Measurements from ENCODE around the gene OR14A2. TPM values are rescaled to one million over a fixed set of nuclear protein-coding genes. Genes with fewer than 3 reads are reported as not detected.
A peak's percentile ranks its signal among the peaks of the same experiment; 100 is the strongest.
"Not testable (repeated sequence)": the region's sequence is repeated elsewhere in the genome, so short reads cannot be mapped to it uniquely, and the experiment has no call there.

The OR14A2 gene
- not detected in 2 replicates for total RNA-seq (2014; rRNA removed; shearing (Covaris generic))

- DNase-seq (ENCODE audit: low spot score), result no peak
These were observed at the start of gene OR14A2 for GRCh38 chr1:247748041-247748440. Gene OR14A2, minus strand, starts transcription at chr1:247748141.

GRCh38 chr1:247797518-247797917, 49.6 kb upstream of the OR14A2 start:
- DNase-seq (ENCODE audit: low spot score), result no peak

- DNase-seq (ENCODE audit: low spot score), result no peak
These were observed 21.7 kb upstream of the OR14A2 start for GRCh38 chr1:247769603-247770002.

- DNase-seq (ENCODE audit: low spot score), result no peak
These were observed 12.5 kb upstream of the OR14A2 start, which contains the start of gene OR1C1 for GRCh38 chr1:247760456-247760855. Gene OR1C1, minus strand, starts transcription at chr1:247760556. Its CDS starts 2,150 bp downstream, at chr1:247758406.

- not testable (repeated sequence) for DNase-seq (ENCODE audit: low spot score)
These were observed 6.4 kb upstream of the OR14A2 start for GRCh38 chr1:247754311-247754710.

- no peak for DNase-seq (ENCODE audit: low spot score)
These were observed 1.9 kb upstream of the OR14A2 start for GRCh38 chr1:247749870-247750269.

- DNase-seq (ENCODE audit: low spot score), result no peak
These were observed 325 bp downstream of the OR14A2 start for GRCh38 chr1:247747616-247748015.

- no peak for DNase-seq (ENCODE audit: low spot score)
These were observed 1.5 kb downstream of the OR14A2 start for GRCh38 chr1:247746391-247746935.

- DNase-seq (ENCODE audit: low spot score), result not testable (repeated sequence)
These were observed 5.7 kb downstream of the OR14A2 start for GRCh38 chr1:247742215-247742760.

- no peak for DNase-seq (ENCODE audit: low spot score)
These were observed 6.2 kb downstream of the OR14A2 start for GRCh38 chr1:247741756-247742155.

- DNase-seq (ENCODE audit: low spot score), result no peak
These were observed 7.2 kb downstream of the OR14A2 start for GRCh38 chr1:247740721-247741120.

- DNase-seq (ENCODE audit: low spot score), result no peak
These were observed 9.6 kb downstream of the OR14A2 start, which contains the start of gene OR14K1 for GRCh38 chr1:247738315-247738714. Gene OR14K1, plus strand, starts transcription at chr1:247738615. Its CDS starts 0 bp downstream, at chr1:247738615.

GRCh38 chr1:247721222-247721621, 26.7 kb downstream of the OR14A2 start:
- DNase-seq (ENCODE audit: low spot score), result no peak

- no peak for DNase-seq (ENCODE audit: low spot score)
These were observed 31.4 kb downstream of the OR14A2 start, which contains the start of gene OR6F1 for GRCh38 chr1:247716546-247716945. Gene OR6F1, minus strand, starts transcription at chr1:247716646. Its CDS starts 3,891 bp downstream, at chr1:247712755.

- DNase-seq (ENCODE audit: low spot score), result no peak
These were observed 34.2 kb downstream of the OR14A2 start for GRCh38 chr1:247713753-247714152.

- not testable (repeated sequence) for DNase-seq (ENCODE audit: low spot score)
These were observed 37.3 kb downstream of the OR14A2 start for GRCh38 chr1:247710681-247711080.

- DNase-seq (ENCODE audit: low spot score), result no peak
These were observed 46.6 kb downstream of the OR14A2 start for GRCh38 chr1:247701338-247701737.

GRCh38 chr1:247681288-247681897, 66.5 kb downstream of the OR14A2 start:
- peak; percentile 80 for DNase-seq (ENCODE audit: low spot score)

GRCh38 chr1:247680171-247680570, 67.8 kb downstream of the OR14A2 start:
- no peak for DNase-seq (ENCODE audit: low spot score)

- DNase-seq (ENCODE audit: low spot score), result no peak
These were observed 68.3 kb downstream of the OR14A2 start, which contains the start of gene OR13G1 for GRCh38 chr1:247679639-247680038. Gene OR13G1, minus strand, starts transcription at chr1:247679739. Its CDS starts 6,698 bp downstream, at chr1:247673041.
